Activated CD4-positive, alpha-beta T cell treated with anti-CD3 and anti-CD28 coated beads for 48 hours (primary cell): Measurements from ENCODE around the gene RAD51.

Experiments used
- DNase-seq: peaks from one replicate; pipeline ENCODE4 v3.0.0-alpha.2; 2020

The RAD51 gene

GRCh38 chr15:40763801-40764628 is 69.0 kb downstream of the RAD51 start, which contains the start of gene GCHFR:
TSS of gene GCHFR (plus strand) at chr15:40764068. CDS start at chr15:40764181, 113 bp downstream.
- peak; percentile 78 for DNase-seq

- DNase-seq: no peak
Observed at GRCh38 chr15:40764629-40765103, 69.7 kb downstream of the RAD51 start.

GRCh38 chr15:40766194-40766815 is 71.3 kb downstream of the RAD51 start:
- DNase-seq: no peak

GRCh38 chr15:40766906-40767837 is 72.2 kb downstream of the RAD51 start:
- no peak for DNase-seq

GRCh38 chr15:40767838-40768500 is 73.0 kb downstream of the RAD51 start:
- DNase-seq: no peak

- peak; percentile 11 for DNase-seq
Observed at GRCh38 chr15:40768521-40769273, 73.7 kb downstream of the RAD51 start.

GRCh38 chr15:40769274-40770146 is 74.5 kb downstream of the RAD51 start, which contains the start of gene C15orf62:
TSS of gene C15orf62 (plus strand) at chr15:40769980. CDS start at chr15:40770496, 516 bp downstream.
- DNase-seq: peak; percentile 72

- DNase-seq: no peak
Observed at GRCh38 chr15:40770147-40770721, 75.3 kb downstream of the RAD51 start.

GRCh38 chr15:40771242-40771641 is 76.3 kb downstream of the RAD51 start:
- no peak for DNase-seq

GRCh38 chr15:40772014-40772413 is 77.0 kb downstream of the RAD51 start:
- DNase-seq: no peak

- DNase-seq: no peak
Observed at GRCh38 chr15:40773496-40773895, 78.5 kb downstream of the RAD51 start.

GRCh38 chr15:40773902-40774301 is 78.9 kb downstream of the RAD51 start:
- DNase-seq: no peak

- no peak for DNase-seq
Observed at GRCh38 chr15:40775007-40775406, 80.0 kb downstream of the RAD51 start.

- no peak for DNase-seq
Observed at GRCh38 chr15:40775740-40776536, 81.0 kb downstream of the RAD51 start.

- DNase-seq: peak; percentile 58
Observed at GRCh38 chr15:40776537-40777141, 81.7 kb downstream of the RAD51 start.
